GM19397 (cell line): ENCODE data around the gene FOXO3.
"Not testable (repeated sequence)": the region's sequence is repeated elsewhere in the genome, so short reads cannot be mapped to it uniquely, and the experiment has no call there.

ENCODE experiments used
- ATAC-seq: cut with Tn5 transposase; IDR thresholded peaks from one replicate; pipeline ENCODE4 v1.9.1; 2021; ENCODE audit warnings: mild to moderate bottlenecking, moderate library complexity; ENCODE audit not compliant: unreplicated experiment

Gene FOXO3

DNA sequence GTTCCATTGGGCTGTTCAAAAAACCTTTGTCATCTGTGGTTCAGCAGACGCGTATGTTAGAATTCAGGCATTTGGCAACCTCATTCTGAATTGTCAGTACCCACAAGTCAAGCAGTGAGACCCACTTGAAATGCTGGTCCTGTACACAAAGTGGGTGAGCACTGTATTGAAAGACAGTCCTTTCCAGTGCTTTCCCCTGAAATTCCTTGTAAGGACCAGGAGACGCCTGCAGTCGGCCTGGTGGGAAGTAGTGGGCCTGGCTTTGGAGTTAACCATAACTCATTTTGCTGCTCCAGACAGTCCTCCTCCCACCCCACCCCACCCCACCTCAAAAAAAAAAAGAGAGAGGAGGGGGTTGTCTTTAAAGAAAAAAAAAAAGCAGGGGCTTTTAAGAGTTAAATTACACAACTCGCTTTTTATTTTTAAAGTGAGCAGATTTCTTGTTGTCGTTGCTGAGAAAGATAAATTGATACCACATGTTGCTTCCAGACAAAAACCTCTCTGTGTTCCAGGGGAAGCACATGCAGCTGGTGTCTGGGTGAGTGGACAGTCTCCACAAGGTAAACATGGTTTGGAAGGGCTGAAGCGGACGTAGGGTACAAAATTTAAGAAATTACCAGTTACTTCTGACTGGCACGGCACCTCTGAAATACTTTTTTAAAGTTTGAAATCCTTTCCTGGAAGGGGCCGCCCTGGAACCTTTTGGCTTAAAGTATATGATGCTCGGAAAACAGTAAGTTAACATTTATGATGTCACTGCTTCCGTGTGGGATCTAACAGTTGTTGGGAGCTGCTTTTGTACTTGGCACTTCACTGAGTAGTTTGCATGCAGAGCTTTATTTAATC lies 95.3 kb downstream of the FOXO3 start:
- ATAC-seq = no peak

DNA sequence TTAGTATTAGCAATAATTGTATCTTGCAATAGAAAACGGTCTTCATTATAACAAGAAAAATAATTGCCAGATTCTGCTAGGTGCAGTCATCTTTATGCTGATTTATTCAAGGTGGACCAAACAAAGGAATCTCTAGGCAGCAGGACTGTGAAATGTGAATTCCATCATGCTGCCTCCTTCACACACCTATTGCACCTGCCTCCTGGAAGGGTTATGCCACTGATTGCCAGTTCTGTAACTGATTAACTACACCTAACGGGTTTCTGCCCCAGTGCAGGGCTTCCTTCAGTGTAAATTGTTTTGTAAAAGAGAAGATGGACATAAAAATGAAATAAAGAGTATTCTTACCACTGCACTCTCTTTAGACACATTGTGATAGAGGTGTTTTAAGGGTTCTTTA lies 96.1 kb downstream of the FOXO3 start:
- no peak for ATAC-seq

DNA sequence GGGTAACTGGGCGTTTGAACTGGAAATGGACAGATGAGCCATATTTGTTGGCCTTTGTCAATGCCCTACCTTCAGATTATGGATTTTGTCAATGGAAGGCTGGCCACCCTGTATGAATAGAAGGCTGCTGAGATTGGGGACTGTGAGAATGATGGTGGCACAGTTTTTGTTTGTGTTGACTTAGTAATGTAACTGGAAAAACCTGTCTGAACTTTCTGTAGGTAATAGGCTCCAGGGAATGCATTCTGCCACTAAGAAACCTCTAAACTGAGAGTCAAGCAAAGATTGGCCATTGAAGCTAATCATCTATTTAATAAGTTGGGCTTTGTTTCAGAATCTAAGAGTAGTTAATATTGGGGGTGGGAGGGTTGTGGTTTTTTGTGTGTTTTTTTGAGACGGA lies 97.5 kb downstream of the FOXO3 start:
- no peak for ATAC-seq

DNA sequence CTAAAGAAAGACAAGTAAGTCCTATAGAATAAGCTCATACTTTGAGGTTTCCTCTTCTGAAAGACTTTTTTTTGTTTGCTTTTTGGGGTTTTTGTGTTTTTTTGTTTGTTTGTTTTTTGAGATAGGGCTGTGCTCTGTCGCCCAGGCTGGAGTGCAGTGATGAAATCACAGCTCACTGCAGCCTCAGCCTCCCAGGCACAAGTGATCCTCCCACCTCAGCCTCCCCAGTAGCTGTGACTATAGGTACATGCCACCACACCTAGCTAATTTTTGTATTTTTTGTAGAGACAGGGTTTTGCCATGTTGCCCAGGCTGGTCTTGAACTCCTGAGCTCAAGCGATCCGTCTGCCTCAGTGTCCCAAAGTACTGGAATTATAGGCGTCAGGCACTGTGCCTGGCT lies 98.1 kb downstream of the FOXO3 start:
- not testable (repeated sequence) for ATAC-seq

DNA sequence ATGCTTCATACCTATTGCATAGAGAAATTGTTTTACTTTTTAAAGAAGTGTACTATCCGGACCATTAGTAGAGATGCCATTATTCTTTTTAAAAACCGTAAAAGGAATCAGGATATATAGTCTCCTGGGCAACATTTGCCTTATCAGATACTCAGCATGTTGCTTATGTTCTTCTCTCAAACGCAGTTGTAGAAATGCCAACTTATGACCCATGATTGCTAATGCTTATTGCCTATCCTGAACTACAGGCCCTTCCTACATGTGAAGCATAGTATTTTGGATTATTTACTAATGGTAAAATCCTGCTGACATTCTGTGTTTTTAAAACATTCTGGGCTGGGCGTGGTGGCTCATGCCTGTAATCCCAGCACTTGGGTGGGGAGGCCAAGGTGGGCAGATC lies 99.5 kb downstream of the FOXO3 start:
- no peak for ATAC-seq

DNA sequence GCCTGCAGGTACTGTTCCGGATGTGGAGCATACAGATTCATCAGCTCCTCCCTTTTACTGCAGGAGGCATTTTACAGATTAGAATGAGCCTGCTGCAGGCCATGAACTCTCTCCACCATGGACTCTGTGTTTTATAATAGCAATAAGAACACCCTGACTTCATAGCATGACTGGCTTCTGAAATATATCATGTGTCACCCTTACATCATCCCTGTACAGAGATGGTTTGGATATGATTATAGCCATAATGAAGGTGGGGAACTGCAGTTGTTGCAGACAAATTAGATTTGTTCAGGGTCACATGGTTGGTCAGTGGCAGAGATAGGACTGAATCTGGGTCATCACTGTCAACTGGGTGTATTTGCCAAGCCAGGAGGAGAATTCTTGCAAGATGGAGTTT lies 100.7 kb downstream of the FOXO3 start:
- no peak for ATAC-seq

DNA sequence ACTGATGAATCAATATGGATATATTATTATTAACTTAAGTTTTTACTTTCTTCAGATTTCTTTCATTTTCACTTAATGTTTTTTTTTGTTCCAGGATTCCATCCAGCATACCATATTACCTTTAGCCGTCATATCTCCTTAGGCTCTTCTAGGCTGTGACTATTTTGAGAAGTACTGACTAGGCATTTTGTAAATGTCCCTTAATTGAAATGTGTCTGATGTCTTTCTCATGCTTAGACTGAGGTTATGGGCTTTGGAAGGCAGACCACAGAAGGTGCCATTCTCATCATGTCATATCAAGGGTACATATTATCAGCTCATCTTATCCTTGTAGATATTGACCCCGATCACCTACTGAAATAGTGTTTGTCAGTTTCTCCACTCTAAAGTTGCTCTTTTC lies 101.3 kb downstream of the FOXO3 start:
- no peak for ATAC-seq

DNA sequence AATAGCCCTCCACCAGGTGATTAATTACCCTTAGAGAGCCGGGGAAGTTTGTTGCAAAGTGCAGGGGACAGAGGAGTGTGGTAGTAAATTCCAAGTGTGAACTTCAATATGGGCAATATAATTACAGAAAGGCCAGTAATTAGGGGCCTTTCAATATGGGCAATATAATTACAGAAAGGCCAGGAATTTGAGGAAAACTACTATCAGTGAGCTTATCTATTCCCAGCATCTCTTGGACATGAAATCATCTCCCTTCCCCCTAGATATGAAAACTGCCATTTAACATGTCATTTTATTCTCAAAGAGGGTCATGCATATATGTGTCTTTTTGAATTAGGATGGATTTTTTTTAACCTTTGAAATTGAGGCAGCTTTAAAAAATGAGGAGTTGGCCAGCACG lies 102.0 kb downstream of the FOXO3 start:
- ATAC-seq = no peak

DNA sequence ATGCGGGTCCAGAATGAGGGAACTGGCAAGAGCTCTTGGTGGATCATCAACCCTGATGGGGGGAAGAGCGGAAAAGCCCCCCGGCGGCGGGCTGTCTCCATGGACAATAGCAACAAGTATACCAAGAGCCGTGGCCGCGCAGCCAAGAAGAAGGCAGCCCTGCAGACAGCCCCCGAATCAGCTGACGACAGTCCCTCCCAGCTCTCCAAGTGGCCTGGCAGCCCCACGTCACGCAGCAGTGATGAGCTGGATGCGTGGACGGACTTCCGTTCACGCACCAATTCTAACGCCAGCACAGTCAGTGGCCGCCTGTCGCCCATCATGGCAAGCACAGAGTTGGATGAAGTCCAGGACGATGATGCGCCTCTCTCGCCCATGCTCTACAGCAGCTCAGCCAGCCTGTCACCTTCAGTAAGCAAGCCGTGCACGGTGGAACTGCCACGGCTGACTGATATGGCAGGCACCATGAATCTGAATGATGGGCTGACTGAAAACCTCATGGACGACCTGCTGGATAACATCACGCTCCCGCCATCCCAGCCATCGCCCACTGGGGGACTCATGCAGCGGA lies 102.9 kb downstream of the FOXO3 start:
- not testable (repeated sequence) for ATAC-seq

DNA sequence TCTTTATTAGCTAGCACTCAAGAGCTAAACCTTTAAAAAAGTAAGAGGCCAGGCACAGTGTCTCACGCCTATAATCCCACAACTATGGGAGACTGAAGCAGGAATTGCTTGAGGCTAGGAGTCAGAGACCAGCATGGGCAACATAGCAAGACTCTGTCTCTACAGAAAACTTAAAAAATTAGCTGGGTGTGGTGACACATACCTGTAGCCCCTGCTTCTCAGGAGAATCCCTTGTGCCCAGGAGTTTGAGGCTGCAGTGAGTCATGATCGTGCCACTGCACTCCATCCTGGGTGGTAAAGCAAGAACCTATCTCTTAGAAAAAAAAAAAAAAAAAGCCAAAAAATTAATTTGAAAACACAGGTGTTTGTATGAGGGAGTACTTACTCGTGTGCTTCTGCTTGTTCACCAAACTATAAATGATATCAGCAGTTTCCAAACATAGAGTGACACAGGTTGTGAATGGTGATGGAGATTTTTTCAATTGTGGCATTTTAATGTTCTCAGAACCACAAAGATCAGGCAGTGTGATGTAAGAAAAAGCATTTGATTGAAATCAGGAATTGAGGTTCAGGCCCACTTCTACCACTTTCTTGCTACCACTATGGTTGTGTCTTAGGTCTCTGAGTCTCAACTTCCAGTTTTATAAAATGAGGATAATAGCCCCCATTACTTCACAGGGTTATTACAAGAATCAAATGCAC lies 104.9 kb downstream of the FOXO3 start:
- ATAC-seq = no peak

DNA sequence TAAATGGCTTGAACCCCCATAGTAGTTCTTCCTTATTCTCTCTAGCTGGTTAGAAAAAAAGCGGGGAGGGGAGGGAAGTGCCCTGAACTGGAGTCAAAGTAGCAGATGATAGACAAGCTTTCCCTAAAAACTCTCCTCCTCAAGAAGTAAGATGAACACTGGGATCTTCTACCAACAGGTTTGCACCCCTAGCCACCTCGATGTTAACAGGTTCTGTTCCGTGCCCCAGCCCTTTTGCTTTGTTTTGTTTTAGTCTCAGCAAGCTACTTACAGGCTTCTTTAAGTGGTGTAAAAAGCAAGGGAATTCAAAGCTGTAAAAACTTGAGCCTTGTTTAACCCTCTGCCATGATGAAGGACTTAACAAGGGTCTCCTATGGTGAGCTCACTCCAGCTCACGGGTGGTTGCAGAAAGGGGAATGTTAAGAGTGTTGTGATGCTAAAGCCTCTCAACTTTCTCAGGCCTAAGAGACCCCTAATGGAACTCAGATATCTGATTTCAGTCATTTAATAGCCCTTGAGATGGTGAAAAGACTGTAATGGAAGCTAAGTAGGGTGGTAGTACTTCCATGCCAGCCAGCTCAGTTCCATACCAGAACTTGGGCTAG lies 106.0 kb downstream of the FOXO3 start:
- ATAC-seq = no peak

DNA sequence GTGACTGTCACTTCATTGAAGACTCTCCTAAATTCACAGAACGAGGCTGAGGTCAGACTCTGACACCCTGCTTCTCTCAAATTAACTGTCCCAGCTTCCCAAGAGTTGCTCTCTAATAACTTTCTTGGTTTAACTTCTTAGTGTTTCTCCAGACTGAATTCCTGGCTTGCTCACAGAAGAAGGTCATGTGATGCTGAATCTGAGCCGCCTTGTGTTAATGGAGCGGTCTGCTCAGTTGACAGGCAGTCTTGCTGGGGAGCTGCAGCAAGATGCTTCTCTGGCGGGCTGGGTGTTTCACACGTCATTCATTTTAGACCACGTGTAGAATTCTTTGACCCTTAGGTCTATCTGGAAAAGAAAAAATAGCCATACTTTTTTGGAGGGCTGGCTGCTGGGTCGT lies 107.3 kb downstream of the FOXO3 start:
- no peak for ATAC-seq

DNA sequence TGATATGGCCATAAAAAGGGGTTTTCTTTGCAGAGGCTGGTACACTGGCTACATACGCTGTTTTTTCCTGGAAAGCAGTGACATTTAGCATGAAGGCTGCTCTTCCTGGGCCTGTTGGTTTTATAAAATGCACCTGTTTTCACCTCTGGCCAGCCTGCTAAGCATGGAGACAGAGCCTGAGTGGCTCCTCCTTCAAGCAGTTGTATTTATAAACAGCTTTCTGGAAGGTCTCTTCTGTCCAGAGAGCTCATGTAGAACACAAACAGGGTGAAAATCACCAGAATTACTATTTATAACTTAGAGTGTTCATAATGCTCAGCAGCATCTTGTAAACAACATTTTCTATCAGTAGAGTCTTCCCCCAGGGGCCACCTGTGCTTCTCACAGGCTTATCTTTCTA lies 109.0 kb downstream of the FOXO3 start:
- no peak for ATAC-seq

DNA sequence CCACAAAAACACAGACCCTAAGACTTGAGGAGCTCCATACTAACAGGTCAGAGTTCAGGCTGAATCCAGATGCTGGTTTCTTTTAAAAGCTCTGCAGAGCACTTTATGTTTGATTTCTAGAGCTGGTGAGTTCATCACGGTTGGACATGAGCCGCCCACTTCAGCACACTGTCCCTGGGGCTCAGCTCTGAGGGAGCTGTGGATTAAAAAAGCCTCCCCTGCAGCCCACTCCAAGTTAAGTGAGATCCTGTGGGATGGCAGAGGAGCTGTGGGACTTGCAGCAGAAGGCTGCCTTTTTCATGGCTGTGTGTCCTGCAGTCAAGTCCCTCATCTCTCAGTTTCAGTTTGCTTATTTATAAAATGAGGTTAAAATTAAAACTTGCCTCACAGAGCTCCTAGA lies 110.5 kb downstream of the FOXO3 start:
- no peak for ATAC-seq

DNA sequence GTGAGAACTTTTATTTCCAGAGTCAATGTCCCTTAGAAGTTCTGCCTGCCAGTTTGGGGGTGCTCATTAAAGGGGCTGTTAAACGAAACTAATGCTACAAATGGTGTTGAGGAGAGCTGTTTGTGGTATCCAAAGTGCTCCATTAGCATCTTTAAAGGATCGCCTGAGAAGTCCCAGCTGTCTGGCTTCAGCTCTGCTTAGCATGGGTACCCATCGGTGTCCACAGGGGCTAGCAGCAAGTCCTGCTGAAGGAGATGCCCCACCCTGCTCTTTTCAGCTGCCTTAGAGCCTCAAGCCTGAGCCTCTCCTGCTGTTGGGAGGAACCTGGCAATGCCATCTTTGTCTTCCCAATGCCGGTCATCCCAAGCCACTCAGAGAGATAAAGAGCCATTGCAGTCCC lies 111.1 kb downstream of the FOXO3 start:
- no peak for ATAC-seq

DNA sequence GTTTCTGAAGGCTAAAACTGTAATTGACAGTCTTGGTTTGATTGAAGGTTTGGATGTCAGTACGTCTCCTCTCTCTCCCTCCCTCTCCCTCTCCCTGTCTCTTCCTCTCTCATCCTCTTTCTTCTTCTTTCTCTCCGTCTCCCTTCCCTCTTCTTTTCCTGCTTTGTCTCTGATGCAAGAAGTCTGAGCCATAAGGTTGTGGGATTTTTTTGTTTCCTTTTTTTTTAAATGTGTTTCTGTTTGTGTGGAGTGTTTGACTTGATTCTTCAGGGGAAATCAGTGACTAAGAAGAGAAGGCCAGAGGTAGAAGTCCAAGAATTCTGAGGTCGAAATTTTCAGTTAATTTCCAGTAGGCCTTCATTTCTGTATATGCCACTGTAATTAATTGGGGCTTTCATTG lies 111.9 kb downstream of the FOXO3 start:
- no peak for ATAC-seq

DNA sequence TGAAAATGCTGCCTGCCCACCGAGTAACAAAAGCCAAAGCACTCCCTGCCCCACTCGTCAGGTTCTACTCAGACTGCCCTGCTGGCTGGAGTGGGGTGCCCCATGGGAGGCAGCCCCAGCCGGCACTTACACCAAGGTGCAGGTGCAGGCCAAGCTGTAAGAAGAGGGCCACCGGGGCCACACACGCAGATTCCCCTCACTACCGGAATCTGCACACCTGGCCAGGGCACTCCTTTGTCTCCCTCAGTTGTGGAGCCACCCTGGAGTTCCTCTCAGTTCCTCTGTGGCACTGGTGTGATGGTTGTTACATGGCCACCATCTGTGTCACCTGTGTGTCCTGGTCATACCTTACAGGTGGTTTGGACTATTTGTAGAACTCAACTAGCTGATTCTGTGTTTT lies 112.4 kb downstream of the FOXO3 start:
- no peak for ATAC-seq

DNA sequence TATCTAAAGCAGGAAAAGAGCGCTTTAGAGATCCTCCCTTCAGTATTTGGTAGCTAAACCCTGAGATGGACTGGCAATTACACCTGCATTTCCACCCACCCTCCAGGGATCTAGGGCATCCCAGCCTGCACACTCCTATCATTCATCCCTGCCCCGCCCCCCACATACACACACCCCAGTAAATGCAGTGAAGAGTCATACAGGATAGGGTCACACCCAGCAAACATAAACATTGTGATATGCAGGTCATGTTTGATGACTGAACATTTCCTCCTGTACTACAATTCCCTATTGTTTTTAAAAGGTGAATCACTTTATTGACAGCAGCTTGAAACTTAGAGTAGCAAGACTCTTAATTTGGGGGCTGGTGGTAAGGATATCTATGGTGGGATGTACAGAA lies 112.9 kb downstream of the FOXO3 start:
- ATAC-seq = no peak

DNA sequence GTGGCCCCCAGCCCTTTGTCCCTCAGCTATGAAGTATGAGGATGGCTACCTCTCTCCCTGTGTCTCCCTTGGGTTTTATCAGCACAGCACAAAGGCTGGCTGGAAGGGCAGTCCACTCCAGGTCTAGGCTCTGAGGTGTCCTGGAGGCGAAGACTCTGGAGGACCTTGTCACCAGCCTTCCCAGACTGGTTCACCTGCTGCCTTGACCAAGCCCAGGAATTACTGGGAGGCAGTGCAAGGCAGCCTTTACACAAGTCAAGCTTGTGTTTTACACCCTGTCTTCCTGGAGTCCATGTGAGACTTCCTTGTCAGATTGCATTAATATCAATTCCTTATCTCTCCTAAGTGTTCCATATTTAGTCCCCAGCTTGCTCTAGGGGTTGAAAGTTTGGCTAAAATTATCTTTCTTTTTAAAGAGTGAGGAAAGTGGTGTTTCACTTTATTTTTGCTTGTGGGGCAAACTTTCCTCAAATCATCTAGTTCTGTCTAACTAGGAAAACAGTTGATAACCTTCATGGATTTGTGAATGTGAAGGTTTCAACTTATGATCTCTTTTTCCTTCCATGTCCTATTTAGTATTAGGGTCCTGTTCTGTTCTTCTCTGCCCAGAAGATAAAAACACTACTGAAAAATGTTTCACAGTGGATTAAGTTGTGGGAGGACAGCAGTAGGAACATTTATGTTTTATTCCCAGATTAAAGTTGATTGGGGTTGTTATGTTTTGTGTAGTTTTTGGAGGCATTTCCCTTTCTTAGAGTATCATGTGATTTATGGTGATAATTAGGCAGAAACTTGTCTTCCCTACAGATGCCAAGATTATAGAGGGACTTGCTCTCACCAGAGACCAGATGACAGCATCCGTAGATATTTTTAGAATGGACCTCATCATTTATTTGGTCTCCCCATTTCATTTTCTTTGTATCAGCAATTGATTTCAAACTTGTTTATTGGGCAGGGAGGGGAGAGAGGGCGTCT lies 114.8 kb downstream of the FOXO3 start:
- ATAC-seq = no peak

DNA sequence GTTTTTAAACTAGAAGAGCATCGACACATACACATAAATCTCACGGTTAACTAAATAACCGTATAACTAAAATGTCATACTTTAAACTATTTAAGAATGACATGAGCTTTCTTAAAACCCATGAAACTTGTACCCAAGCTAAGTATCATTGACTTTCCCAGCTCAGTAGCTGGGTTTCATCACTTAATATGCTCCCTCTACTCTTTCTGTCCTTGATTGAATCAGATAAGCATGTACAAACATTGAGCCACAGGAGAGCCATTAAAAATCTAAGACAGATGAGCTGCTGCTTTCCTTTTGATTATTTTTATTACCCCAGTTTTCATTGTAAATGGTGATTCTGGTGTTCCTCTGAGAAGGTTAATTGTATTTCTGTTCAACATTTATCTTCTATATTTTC lies 115.8 kb downstream of the FOXO3 start:
- no peak for ATAC-seq

DNA sequence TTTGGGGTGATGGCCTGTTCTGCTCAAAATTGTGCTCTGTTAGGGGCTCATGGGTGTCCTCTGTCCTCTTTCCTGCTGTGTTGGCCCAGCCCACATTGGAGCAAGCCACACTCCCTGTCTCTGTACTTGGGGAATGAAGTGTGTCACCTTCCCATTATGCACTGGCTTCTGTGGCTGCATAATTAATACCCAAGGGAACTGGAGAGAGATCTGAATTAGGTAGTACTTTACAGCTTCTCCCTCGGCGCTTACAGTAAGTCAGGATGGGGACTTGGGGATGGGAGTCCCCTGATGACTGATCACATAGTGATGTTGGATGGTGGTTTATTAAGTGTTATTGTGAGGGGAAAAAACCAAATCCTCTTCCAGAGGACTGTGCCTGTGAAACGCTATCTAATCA lies 116.6 kb downstream of the FOXO3 start:
- ATAC-seq = no peak
